Stimulated activated CD4-positive, alpha-beta T cell treated with anti-CD3 and anti-CD28 coated beads, TNF-alpha, amount 100 ng/mL, for 24 hours (primary cell): ENCODE results near the gene ZNRF3.
"Not testable (repeated sequence)": the region's sequence is repeated elsewhere in the genome, so short reads cannot be mapped to it uniquely, and the experiment has no call there.

ENCODE experiments used
- DNase-seq, 3 experiments: peaks; one replicate each; pipeline ENCODE4 v3.0.0-alpha.2; 2020; ENCODE audit warnings: low read depth in 3 of 3

The ZNRF3 gene

GRCh38 chr22:29037340-29037932 lies 154.1 kb downstream of the ZNRF3 start:
- DNase-seq, result no peak

DNA sequence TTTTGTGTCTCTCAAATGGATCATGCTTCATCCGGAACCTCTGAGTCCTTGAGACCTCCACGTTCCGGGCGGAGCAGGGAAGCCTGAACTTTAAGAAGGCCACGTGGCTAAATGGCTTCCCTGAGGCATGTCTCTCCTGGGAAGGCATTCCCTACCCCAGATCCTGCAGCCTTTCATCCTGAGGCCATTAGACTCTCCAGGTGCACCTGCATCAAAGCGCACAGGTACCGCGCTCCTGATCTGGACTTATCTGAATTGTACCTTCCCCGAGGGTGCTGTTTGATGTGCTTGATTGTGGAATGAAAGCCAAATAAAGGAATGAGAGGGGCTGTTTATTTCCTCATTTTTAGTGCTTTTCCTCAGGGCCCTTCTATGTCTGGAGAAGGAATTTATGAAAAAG lies 155.8 kb downstream of the ZNRF3 start:
- no peak for DNase-seq

- not testable (repeated sequence) for DNase-seq
Observed at GRCh38 chr22:29039684-29040083, 156.3 kb downstream of the ZNRF3 start.

DNA sequence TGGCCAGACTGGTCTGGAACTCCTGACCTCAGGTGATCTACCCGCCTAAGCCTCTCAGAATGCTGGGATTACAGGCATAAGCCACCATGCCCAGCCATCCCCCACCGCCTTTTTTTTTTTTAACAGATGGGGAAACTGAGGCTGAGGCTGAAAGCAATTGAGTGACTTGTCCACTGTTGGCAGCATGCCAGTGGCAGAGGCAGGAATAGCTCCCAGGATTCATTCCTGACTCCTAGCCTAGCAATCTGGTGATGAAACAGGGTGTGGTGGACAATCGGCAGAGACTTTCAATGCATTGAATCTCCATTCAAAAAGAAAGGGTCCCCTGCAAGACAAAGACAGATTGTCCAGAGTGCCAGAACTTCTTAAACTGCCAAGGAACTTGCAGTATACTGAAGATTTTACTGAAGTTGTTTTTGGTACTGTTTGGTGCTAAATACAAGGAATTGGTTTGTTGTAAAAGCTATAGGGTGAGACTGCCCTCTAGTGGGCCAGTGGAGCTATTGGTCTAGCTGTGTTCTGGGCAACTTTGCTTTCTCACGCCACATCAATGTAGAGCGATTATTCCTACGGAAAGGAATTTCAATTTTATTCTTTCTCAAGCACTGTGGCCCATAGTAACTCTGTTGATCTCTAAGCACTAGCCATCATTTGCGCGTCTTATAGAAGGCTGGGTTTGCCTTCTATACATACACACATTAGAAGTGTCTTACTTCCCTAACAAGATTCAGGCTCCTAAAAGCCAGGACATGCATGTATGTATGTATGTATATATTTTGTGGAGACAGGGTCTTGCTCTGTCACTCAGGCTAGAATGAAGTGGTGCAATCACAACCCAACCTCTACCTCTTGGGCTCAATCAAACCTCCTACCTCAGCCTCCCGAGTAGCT lies 157.3 kb downstream of the ZNRF3 start:
- DNase-seq, result peak; percentile 43 to 67 (median 45)

- no peak for DNase-seq
Observed at GRCh38 chr22:29041408-29041807, 158.0 kb downstream of the ZNRF3 start.

DNA sequence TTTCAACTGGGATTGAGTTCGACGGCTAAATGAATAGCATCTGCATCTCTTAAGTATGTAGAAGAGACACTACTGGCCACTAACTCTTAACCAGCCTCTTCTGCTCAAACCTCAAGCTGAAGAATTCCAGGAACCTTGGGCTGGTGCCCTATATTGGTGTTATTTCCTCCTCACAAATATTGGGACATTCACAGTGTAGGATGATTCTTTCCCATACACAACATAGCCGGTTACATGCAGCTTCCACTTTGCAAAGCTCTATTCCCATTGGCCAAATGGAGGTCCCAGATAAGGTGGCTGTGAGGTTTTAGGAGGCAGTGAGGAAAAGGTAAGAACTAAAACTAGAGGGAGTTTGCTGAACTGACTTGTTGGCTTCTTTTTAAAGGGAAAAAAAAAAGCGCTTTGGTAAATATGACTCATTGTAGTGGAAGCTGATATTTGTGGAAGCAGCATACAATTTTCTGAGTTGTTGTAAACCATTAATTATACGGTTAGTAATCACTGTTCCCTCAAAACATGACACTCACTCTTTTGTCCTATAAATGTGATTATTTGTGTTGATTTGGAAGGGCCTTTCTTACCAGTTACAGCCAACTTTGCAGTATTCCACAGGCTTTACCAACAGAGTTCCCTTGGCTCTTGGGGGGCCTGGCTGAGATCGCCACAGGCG lies 160.7 kb downstream of the ZNRF3 start:
- DNase-seq, result no peak

- no peak for DNase-seq
Observed at GRCh38 chr22:29044657-29045176, 161.3 kb downstream of the ZNRF3 start.

DNA sequence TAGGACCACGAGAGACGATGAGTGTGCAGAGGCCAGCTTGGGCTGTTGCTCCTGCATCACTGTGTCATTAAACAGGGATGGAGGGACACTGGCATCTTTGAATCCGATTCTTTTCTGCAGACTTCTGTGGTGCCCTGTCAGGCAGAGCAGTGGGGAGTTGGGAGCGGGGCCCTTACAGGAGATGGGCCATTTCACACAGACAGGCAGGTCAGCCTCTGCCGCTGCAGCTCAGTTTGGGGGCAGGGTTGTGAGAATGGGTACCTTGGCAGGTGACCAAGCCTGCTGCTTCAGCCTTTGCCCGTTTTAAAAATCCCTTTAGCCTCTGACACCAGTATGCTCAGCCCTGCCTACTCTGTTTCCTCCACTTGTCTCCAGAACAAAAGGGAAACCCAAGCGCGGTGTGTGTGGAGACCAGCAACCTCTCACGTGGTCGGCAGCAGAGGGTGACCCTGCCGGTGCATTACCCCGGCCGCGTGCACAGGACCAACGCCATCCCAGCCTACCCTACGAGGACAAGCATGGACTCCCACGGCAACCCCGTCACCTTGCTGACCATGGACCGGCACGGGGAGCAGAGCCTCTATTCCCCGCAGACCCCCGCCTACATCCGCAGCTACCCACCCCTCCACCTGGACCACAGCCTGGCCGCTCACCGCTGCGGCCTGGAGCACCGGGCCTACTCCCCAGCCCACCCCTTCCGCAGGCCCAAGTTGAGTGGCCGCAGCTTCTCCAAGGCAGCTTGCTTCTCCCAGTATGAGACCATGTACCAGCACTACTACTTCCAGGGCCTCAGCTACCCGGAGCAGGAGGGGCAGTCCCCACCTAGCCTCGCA lies 165.7 kb downstream of the ZNRF3 start:
- no peak for DNase-seq

DNA sequence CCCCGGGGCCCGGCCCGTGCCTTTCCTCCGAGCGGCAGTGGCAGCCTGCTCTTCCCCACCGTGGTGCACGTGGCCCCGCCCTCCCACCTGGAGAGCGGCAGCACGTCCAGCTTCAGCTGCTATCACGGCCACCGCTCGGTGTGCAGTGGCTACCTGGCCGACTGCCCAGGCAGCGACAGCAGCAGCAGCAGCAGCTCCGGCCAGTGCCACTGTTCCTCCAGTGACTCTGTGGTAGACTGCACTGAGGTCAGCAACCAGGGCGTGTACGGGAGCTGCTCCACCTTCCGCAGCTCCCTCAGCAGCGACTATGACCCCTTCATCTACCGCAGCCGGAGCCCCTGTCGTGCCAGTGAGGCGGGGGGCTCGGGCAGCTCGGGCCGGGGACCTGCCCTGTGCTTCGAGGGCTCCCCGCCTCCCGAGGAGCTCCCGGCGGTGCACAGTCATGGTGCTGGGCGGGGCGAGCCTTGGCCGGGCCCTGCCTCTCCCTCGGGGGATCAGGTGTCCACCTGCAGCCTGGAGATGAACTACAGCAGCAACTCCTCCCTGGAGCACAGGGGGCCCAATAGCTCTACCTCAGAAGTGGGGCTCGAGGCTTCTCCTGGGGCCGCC lies 166.4 kb downstream of the ZNRF3 start:
- DNase-seq, result no peak

GRCh38 chr22:29050457-29050856 lies 167.1 kb downstream of the ZNRF3 start:
- no peak for DNase-seq

DNA sequence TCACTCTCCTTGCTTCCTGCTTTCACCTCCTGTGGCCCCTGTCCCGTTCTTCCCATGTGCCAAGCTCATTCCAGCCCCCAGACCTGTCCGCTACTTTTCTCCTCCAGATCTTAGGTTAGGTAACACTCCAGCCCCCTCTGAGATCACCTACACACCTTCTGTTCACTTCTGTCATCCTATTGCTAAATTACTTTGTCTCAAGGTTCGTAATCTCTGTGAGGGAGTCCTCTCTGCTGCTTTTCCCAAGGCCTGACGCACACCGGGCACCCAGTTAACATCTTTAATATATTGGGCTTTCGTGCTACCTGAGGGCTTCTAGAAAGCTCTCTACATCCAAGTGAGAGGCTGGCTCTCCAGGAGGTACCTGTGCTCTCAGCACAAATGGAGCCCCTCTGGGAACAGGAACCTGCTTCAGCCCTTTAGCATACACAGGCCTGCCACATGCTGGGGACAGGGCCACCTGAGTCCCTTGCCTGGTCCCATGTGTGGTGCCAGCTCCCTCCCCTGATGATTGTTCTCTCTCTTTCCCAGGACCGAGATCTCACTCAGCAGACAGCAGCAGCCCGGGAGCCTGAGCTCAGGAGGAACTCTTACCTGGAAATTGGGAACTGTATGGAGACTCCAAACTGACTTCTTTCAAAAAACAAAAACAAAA lies 169.8 kb downstream of the ZNRF3 start:
- DNase-seq, result no peak

- DNase-seq, result no peak
Observed at GRCh38 chr22:29054251-29054767, 170.9 kb downstream of the ZNRF3 start.

- no peak for DNase-seq
Observed at GRCh38 chr22:29055192-29055830, 171.9 kb downstream of the ZNRF3 start.

DNA sequence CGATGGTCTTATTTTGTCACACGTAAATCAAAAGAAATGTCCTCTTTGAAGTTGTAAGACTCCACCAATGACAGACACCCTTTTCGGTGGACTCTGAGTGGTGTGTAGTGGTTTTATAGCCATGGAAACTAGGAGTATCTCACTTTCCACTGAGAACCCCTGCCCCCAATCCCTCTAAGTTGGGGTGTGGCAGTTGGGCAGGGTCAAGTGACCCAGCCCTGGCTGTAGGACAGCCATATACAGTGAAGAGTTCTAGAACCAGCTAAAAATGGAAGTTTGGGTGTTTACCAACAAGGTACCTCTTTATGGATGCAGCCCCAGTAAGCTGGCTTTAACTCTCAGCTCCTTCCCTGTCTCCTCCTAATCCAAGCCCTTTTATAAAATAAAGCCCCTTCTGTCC lies 173.1 kb downstream of the ZNRF3 start:
- DNase-seq, result no peak

GRCh38 chr22:29060251-29060869 lies 177.0 kb downstream of the ZNRF3 start:
- no peak for DNase-seq

DNA sequence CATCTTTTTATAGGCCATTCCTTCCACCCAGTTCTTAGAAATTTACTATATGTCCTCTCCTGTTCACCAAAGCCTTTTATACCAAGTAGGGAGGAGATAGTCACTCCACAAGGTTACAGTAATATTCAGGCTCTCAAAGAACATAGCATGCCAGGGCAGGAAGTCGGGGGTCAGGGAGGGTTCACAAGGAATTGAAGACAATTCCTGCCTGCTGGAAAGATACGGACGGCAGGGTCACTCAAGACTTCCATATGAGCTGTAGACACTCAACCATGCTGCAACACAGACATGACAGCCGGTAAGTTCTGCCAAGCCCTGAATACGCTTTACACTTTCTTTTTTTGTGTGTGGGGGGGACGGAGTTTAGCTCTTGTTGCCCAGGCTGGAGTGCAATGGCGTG lies 177.6 kb downstream of the ZNRF3 start:
- DNase-seq, result no peak

DNA sequence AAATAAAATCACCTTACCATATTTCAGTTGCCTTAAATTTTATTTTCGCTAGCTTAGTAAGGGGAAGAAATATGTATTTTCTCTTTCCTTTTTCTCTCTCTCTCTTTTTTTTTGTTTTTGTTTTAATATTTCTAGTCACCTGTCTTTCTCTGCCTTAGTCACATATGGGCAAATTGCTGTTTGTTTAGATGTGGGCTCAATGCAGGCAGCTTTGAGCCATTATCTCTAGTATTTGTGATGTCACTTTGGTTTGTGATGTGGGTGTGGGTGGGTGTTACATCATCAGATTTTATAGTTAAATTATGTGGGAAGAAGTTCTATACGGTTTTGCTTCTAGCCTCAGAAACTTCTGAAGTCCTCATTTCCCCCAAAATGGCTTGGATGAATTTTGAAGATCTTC lies 178.4 kb downstream of the ZNRF3 start, which contains the start of gene C22orf31:
C22orf31 (minus strand) TSS at position 59 of the 400 bp plus-strand sequence; CDS start at position 20, 39 bp downstream.
- DNase-seq, result no peak

DNA sequence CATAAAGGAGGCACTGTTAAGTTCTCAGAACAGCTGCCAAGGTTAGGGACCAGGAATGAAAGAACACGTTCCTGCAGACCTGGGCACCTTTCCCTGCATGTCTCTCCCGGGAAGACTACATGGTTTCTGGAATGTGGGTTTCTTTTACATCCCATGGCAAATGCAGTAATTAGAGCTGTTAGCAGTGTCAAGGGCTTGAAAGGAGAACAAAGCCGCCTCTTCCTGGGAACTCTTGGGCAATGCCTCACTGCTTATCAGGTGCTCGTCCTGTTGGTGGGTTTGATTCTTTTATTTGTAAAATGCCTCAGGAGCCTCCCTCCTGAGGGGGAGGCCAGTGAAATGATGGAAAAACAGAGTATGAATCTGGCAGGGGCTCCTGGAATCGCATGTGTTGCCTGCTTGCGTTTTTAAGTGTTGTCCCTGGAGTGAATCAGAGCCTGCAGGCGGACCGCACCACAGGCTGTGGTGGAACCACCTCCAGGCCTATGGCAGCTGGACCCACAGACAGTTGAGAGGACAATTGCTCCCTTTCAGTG lies 179.0 kb downstream of the ZNRF3 start:
- no peak for DNase-seq
